SK-N-SH (cell line): ENCODE results near the gene BAIAP3.

Experiments
- EP300 ChIP-seq, 2 experiments: IDR thresholded peaks; 2 replicates each; pipeline versions ENCODE4 v1.4.0 to v1.6.1; 2012; ENCODE audit warnings: borderline replicate concordance in 1 of 2, low read depth in 1 of 2, low read length in 1 of 2
- EZH2phosphoT487 ChIP-seq: fragments of 200-600 bp; sonication (generic); IDR thresholded peaks from 2 replicates; pipeline ENCODE4 v1.6.1; 2017; ENCODE audit warnings: low read depth, mixed run types, mild to moderate bottlenecking, antibody characterized with exemption, moderate library complexity, borderline replicate concordance
- FOXJ3 ChIP-seq: sonication (generic); formaldehyde crosslinking; IDR thresholded peaks from 2 replicates; pipeline ENCODE4 v1.5.1; 2020; ENCODE audit warnings: mild to moderate bottlenecking, missing genetic modification reagents
- MXI1 ChIP-seq: IDR thresholded peaks from 2 replicates; pipeline ENCODE4 v1.6.1; 2012; ENCODE audit warnings: mild to moderate bottlenecking, low read depth, low read length, improper control_type of control experiment
- PBX3 ChIP-seq: IDR thresholded peaks from 2 replicates; pipeline ENCODE4; 2012
- POLR2AphosphoS5 ChIP-seq: IDR thresholded peaks from 2 replicates; pipeline ENCODE4 v1.6.1; 2012; ENCODE audit warnings: low read depth, low read length
- RAD21 ChIP-seq: IDR thresholded peaks from 2 replicates; pipeline ENCODE4 v1.6.1; 2012; ENCODE audit warnings: mild to moderate bottlenecking, low read length
- REST ChIP-seq: IDR thresholded peaks from 2 replicates; pipeline ENCODE4 v1.6.1; 2012; ENCODE audit warnings: mild to moderate bottlenecking, low read depth, low read length, moderate library complexity
- RXRA ChIP-seq: IDR thresholded peaks from 2 replicates; pipeline ENCODE4 v1.4.0; 2012; ENCODE audit warnings: low read depth, mild to moderate bottlenecking, borderline replicate concordance
- YY1 ChIP-seq: IDR thresholded peaks from 2 replicates; pipeline ENCODE4 v1.4.0; 2012; ENCODE audit warnings: low read depth, mild to moderate bottlenecking
- TF ChIP-seq, protein P1 (sequence below): fragments of 200-600 bp; sonication (generic); IDR thresholded peaks from 2 replicates; pipeline ENCODE4 v1.6.1; 2017; ENCODE audit warnings: antibody characterized with exemption, mild to moderate bottlenecking, moderate library complexity
- TF ChIP-seq, protein P2 (sequence below): IDR thresholded peaks from 2 replicates; pipeline ENCODE4 v1.4.0; 2012; ENCODE audit warnings: low read depth, borderline replicate concordance

- no peak for TF ChIP-seq YY1
- TF ChIP-seq EZH2phosphoT487, result no peak
- TF ChIP-seq MXI1, result no peak
- TF ChIP-seq, protein P1, sequence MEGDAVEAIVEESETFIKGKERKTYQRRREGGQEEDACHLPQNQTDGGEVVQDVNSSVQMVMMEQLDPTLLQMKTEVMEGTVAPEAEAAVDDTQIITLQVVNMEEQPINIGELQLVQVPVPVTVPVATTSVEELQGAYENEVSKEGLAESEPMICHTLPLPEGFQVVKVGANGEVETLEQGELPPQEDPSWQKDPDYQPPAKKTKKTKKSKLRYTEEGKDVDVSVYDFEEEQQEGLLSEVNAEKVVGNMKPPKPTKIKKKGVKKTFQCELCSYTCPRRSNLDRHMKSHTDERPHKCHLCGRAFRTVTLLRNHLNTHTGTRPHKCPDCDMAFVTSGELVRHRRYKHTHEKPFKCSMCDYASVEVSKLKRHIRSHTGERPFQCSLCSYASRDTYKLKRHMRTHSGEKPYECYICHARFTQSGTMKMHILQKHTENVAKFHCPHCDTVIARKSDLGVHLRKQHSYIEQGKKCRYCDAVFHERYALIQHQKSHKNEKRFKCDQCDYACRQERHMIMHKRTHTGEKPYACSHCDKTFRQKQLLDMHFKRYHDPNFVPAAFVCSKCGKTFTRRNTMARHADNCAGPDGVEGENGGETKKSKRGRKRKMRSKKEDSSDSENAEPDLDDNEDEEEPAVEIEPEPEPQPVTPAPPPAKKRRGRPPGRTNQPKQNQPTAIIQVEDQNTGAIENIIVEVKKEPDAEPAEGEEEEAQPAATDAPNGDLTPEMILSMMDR, result no peak
- TF ChIP-seq, protein P2, sequence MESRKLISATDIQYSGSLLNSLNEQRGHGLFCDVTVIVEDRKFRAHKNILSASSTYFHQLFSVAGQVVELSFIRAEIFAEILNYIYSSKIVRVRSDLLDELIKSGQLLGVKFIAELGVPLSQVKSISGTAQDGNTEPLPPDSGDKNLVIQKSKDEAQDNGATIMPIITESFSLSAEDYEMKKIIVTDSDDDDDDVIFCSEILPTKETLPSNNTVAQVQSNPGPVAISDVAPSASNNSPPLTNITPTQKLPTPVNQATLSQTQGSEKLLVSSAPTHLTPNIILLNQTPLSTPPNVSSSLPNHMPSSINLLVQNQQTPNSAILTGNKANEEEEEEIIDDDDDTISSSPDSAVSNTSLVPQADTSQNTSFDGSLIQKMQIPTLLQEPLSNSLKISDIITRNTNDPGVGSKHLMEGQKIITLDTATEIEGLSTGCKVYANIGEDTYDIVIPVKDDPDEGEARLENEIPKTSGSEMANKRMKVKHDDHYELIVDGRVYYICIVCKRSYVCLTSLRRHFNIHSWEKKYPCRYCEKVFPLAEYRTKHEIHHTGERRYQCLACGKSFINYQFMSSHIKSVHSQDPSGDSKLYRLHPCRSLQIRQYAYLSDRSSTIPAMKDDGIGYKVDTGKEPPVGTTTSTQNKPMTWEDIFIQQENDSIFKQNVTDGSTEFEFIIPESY, result no peak
- TF ChIP-seq FOXJ3 (CRISPR knock-in tag), result no peak
- TF ChIP-seq RAD21, result no peak
- TF ChIP-seq REST, result no peak
- no peak for TF ChIP-seq POLR2AphosphoS5
- no peak for TF ChIP-seq PBX3
- no peak for TF ChIP-seq EP300 (IDR thresholded peaks at IDR 0.05; ENCODE audit: borderline replicate concordance in 1 of 2, low read depth in 1 of 2, low read length in 1 of 2)
- no peak for TF ChIP-seq RXRA
These were observed 1.9 kb downstream of the BAIAP3 start for GRCh38 chr16:1335211-1335971.
